ENCODE measurements around the gene PPFIA3. TPM values are rescaled to one million over a fixed set of nuclear protein-coding genes. Genes with fewer than 3 reads are reported as not detected.

Gene PPFIA3
- 10.5 TPM for polyA plus RNA-seq (2013, experiment 1 of 2)
- 10.8 TPM for polyA plus RNA-seq (2013, experiment 2 of 2)

DNA sequence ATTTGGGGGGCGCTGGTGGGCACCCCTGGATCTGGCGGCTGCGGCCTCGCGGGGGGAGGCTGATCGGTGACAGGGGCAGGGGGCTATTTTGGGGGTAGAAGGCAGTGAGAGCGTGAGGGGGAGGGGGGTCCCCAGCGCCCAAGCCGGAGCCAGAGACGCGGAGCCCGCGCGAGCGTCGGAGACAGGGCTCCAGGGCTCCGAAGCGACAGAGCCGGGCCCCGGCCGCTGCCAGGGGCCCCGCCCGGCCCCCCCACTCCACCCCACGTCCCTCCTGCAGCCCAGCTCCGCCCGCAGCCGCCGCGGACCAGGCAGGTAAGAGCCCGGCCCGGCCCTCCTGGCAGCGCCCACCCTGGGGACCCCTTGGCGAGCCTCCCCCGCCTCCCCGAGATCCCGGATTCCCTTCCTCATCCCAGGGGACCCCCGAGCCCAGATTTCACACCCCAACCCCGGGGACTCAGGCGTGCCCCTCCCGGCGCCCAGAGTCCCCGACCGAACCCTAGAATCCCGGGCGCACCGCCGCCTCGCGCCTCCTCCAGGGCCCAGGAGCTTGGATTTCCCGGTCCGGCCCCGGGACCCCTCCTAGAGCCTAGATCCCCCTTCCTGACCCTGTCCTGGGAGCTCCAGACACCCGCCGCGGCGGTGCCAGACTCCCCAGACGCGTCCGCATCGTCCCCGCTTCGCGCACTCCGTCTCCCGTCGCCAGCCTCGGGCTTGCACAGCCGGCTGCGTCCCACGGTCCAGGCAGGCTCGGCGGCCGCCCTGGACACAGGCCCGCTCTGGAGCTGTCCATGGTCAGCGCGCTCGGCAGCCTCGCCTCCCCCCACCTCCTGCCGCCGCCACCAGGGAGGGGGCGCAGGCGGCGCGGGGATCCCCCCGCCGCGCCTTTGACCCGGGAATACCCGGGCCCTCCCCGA is at the start of gene PPFIA3:
PPFIA3 (plus strand) TSS at position 134 of the 914 bp plus-strand sequence. CDS start 8,330 bp downstream, outside the sequence.
- H2AFZ ChIP-seq (ENCODE audit: low read length) = peak within 1 kb of the TSS; percentile 99
- no peaks in the 10 kb centered on the region for H3K36me3 ChIP-seq (replicated peaks in 1 of 2; ENCODE audit: control insufficient read depth in 2 of 2, insufficient read depth in 2 of 2, low read length in 2 of 2)
- H2BK12ac ChIP-seq (ENCODE audit: low read length) = peak within 1 kb of the TSS; percentile 84
- H3K4ac ChIP-seq (ENCODE audit: low read length) = no peak within 1 kb of the TSS
- peak; percentile 68 for DNase-seq (ENCODE audit: low spot score)
- H2BK15ac ChIP-seq (ENCODE audit: low read length) = peak within 1 kb of the TSS; percentile 65
- peaks cover 6 to 11% of the 10 kb centered on the region in 2 donors for H3K4me1 ChIP-seq (ENCODE audit: control insufficient read depth in 2 of 2, insufficient read depth in 1 of 2, low read depth in 1 of 2, low read length in 2 of 2)
- no peaks in the 10 kb centered on the region for H3K9me3 ChIP-seq (replicated peaks in 1 of 2; ENCODE audit: control insufficient read depth in 2 of 2, insufficient read depth in 1 of 2, low read depth in 1 of 2, low read length in 2 of 2)
- no peak within 1 kb of the TSS for H3K27ac ChIP-seq (replicated peaks; ENCODE audit: low read length)
- peak within 1 kb of the TSS; percentile 11 for H2AK5ac ChIP-seq (ENCODE audit: low read depth, low read length)
- peak within 1 kb of the TSS; percentile 97 for H3K4me2 ChIP-seq (ENCODE audit: insufficient read depth, low read length, poor library complexity, severe bottlenecking)
- H3K23ac ChIP-seq (ENCODE audit: low read depth, low read length, poor library complexity) = peak within 1 kb of the TSS; percentile 95
- H3K14ac ChIP-seq (ENCODE audit: low read length) = peak within 1 kb of the TSS; percentile 94
- peaks cover 3% of the 10 kb centered on the region for H3K79me1 ChIP-seq (ENCODE audit: low read depth, low read length)
- H4K8ac ChIP-seq (ENCODE audit: low read depth, low read length) = no peak within 1 kb of the TSS
- peaks cover 10 to 29% (median 25%) of the 10 kb centered on the region in 3 experiments for H3K27me3 ChIP-seq (ENCODE audit: control insufficient read depth in 3 of 3, insufficient read depth in 3 of 3, low read depth in 1 of 3, low read length in 3 of 3)
- H3K4me3 ChIP-seq (ENCODE audit: low read length in 2 of 2) = peak within 1 kb of the TSS; percentile 87 to 96
- H4K91ac ChIP-seq (ENCODE audit: low read depth, low read length, poor library complexity) = no peak within 1 kb of the TSS
- H2BK5ac ChIP-seq (ENCODE audit: low read length) = no peak within 1 kb of the TSS
- no peak within 1 kb of the TSS for H2BK120ac ChIP-seq (ENCODE audit: low read depth, low read length)
- H3K18ac ChIP-seq (ENCODE audit: low read length) = peak within 1 kb of the TSS; percentile 97
- peak within 1 kb of the TSS; percentile 91 for H3K9ac ChIP-seq (ENCODE audit: low read depth, low read length, poor library complexity)
- no CpG with 5 or more reads among the region's 90 CpGs for WGBS, 2 donors (ENCODE audit: extremely low coverage in 2 of 2, insufficient read length in 2 of 2, insufficient replicate concordance in 1 of 2)

- no peak for DNase-seq (ENCODE audit: low spot score)
- peak overlapping the region; percentile 71 for H3K14ac ChIP-seq (ENCODE audit: low read length)
- no peak overlapping the region for H2AFZ ChIP-seq (ENCODE audit: low read length)
- H3K36me3 ChIP-seq (replicated peaks in 1 of 2; ENCODE audit: control insufficient read depth in 2 of 2, insufficient read depth in 2 of 2, low read length in 2 of 2) = no peaks in the 10 kb centered on the region
- H4K91ac ChIP-seq (ENCODE audit: low read depth, low read length, poor library complexity) = no peak overlapping the region
- H2BK15ac ChIP-seq (ENCODE audit: low read length) = peak overlapping the region; percentile 12
- no peak overlapping the region for H2BK5ac ChIP-seq (ENCODE audit: low read length)
- peaks cover 2 to 5% of the 10 kb centered on the region in 2 donors for H3K4me1 ChIP-seq (ENCODE audit: control insufficient read depth in 2 of 2, insufficient read depth in 1 of 2, low read depth in 1 of 2, low read length in 2 of 2)
- no peak overlapping the region for H2BK120ac ChIP-seq (ENCODE audit: low read depth, low read length)
- WGBS, 2 donors (ENCODE audit: extremely low coverage in 2 of 2, insufficient read length in 2 of 2, insufficient replicate concordance in 1 of 2) = no CpG with 5 or more reads among the region's 21 CpGs
- H3K79me1 ChIP-seq (ENCODE audit: low read depth, low read length) = no peaks in the 10 kb centered on the region
- no peak overlapping the region for H3K23ac ChIP-seq (ENCODE audit: low read depth, low read length, poor library complexity)
- no peak overlapping the region for H3K18ac ChIP-seq (ENCODE audit: low read length)
- no peak overlapping the region for H3K4me3 ChIP-seq (ENCODE audit: low read length in 2 of 2)
- no peak overlapping the region for H4K8ac ChIP-seq (ENCODE audit: low read depth, low read length)
- H2BK12ac ChIP-seq (ENCODE audit: low read length) = no peak overlapping the region
- H3K4ac ChIP-seq (ENCODE audit: low read length) = no peak overlapping the region
- peak overlapping the region; percentile 30 for H2AK5ac ChIP-seq (ENCODE audit: low read depth, low read length)
- no peak overlapping the region for H3K4me2 ChIP-seq (ENCODE audit: insufficient read depth, low read length, poor library complexity, severe bottlenecking)
- H3K27ac ChIP-seq (replicated peaks; ENCODE audit: low read length) = no peak overlapping the region
- H3K9me3 ChIP-seq (replicated peaks in 1 of 2; ENCODE audit: control insufficient read depth in 2 of 2, insufficient read depth in 1 of 2, low read depth in 1 of 2, low read length in 2 of 2) = peaks cover 12 to 17% of the 10 kb centered on the region in 2 donors
- H3K27me3 ChIP-seq (ENCODE audit: control insufficient read depth in 3 of 3, insufficient read depth in 3 of 3, low read depth in 1 of 3, low read length in 3 of 3) = peaks cover 17 to 79% (median 69%) of the 10 kb centered on the region in 3 experiments
- no peak overlapping the region for H3K9ac ChIP-seq (ENCODE audit: low read depth, low read length, poor library complexity)
Observed at GRCh38 chr19:49070416-49070815, 48.9 kb upstream of the PPFIA3 start.

- H3K36me3 ChIP-seq (replicated peaks in 1 of 2; ENCODE audit: control insufficient read depth in 2 of 2, insufficient read depth in 2 of 2, low read length in 2 of 2) = no peaks in the 10 kb centered on the region
- peak overlapping the region; percentile 96 for H3K23ac ChIP-seq (ENCODE audit: low read depth, low read length, poor library complexity)
- no peaks in the 10 kb centered on the region for H3K4me1 ChIP-seq (ENCODE audit: control insufficient read depth in 2 of 2, insufficient read depth in 1 of 2, low read depth in 1 of 2, low read length in 2 of 2)
- H2AFZ ChIP-seq (ENCODE audit: low read length) = peak overlapping the region; percentile 79
- no CpG with 5 or more reads among the region's 93 CpGs for WGBS, 2 donors (ENCODE audit: extremely low coverage in 2 of 2, insufficient read length in 2 of 2, insufficient replicate concordance in 1 of 2)
- H2BK5ac ChIP-seq (ENCODE audit: low read length) = no peak overlapping the region
- H4K91ac ChIP-seq (ENCODE audit: low read depth, low read length, poor library complexity) = no peak overlapping the region
- no peak overlapping the region for H4K8ac ChIP-seq (ENCODE audit: low read depth, low read length)
- H3K4me2 ChIP-seq (ENCODE audit: insufficient read depth, low read length, poor library complexity, severe bottlenecking) = peak overlapping the region; percentile 11
- peak overlapping the region; percentile 8 for H3K14ac ChIP-seq (ENCODE audit: low read length)
- peak; percentile 48 for DNase-seq (ENCODE audit: low spot score)
- H2BK120ac ChIP-seq (ENCODE audit: low read depth, low read length) = no peak overlapping the region
- peak overlapping the region; percentile 87 for H3K18ac ChIP-seq (ENCODE audit: low read length)
- H3K4ac ChIP-seq (ENCODE audit: low read length) = no peak overlapping the region
- H3K79me1 ChIP-seq (ENCODE audit: low read depth, low read length) = no peaks in the 10 kb centered on the region
- H3K27ac ChIP-seq (replicated peaks; ENCODE audit: low read length) = no peak overlapping the region
- H3K27me3 ChIP-seq (ENCODE audit: control insufficient read depth in 3 of 3, insufficient read depth in 3 of 3, low read depth in 1 of 3, low read length in 3 of 3) = peaks cover 17 to 63% (median 54%) of the 10 kb centered on the region in 3 experiments
- no peak overlapping the region for H2BK15ac ChIP-seq (ENCODE audit: low read length)
- H2AK5ac ChIP-seq (ENCODE audit: low read depth, low read length) = peak overlapping the region; percentile 90
- peaks cover 12 to 17% of the 10 kb centered on the region in 2 donors for H3K9me3 ChIP-seq (replicated peaks in 1 of 2; ENCODE audit: control insufficient read depth in 2 of 2, insufficient read depth in 1 of 2, low read depth in 1 of 2, low read length in 2 of 2)
- H2BK12ac ChIP-seq (ENCODE audit: low read length) = no peak overlapping the region
- peak overlapping the region in 1 of 2 donors; percentile 0 for H3K4me3 ChIP-seq (ENCODE audit: low read length in 2 of 2)
- peak overlapping the region; percentile 30 for H3K9ac ChIP-seq (ENCODE audit: low read depth, low read length, poor library complexity)
Observed at GRCh38 chr19:49071860-49072547, 47.3 kb upstream of the PPFIA3 start.

Data from neuronal stem cell (in vitro differentiated cells).